ENCODE data around the gene AMPH. TPM values are rescaled to one million over a fixed set of nuclear protein-coding genes. Genes with fewer than 3 reads are reported as not detected.

Gene AMPH
- total and polyA plus RNA-seq, 9 of the 15 experiments (the other 6 are each of a cell fraction or from before 2014, with no cell fraction given), result 0.03 to 0.35 TPM; not detected in 7

- Histone ChIP-seq H3K9me1 (ENCODE audit: control insufficient read depth, insufficient read depth, low read length) (no peaks in the 10 kb centered on the region), H3K4me1 (replicated peaks in 1 of 2; ENCODE audit: control insufficient read depth in 2 of 2, insufficient read depth in 2 of 2, low read length in 2 of 2) (no peaks in the 10 kb centered on the region), H3K4me2 (ENCODE audit: insufficient read depth, low read length) (no peak overlapping the region), H2AFZ (ENCODE audit: low read depth, low read length) (no peak overlapping the region), H3K36me3 (ENCODE audit: control insufficient read depth, insufficient read depth, low read length) (no peaks in the 10 kb centered on the region), H3K27me3 (ENCODE audit: control insufficient read depth in 2 of 2, insufficient read depth in 2 of 2, low read length in 2 of 2) (peaks cover 0 to 7% of the 10 kb centered on the region in 2 experiments; a peak in 1 of 5 replicates), H3K9ac (ENCODE audit: insufficient read depth in 1 of 2, low read depth in 2 of 2, low read length in 2 of 2) (no peak overlapping the region), H4K20me1 (replicated peaks; ENCODE audit: control insufficient read depth, insufficient read depth, low read length) (no peaks in the 10 kb centered on the region), H3K9me3 (replicated peaks; ENCODE audit: control insufficient read depth, insufficient read depth, low read depth, low read length) (no peaks in the 10 kb centered on the region), H3K4me3 (no peak overlapping the region), H3K27ac (ENCODE audit: extremely low read depth, low read depth, low read length) (no peak overlapping the region), H3K79me2 (ENCODE audit: control insufficient read depth, insufficient read depth, low read length) (no peaks in the 10 kb centered on the region)
- ATAC-seq (no peak), FAIRE-seq (no peak), DNase-seq (ENCODE audit: extremely low read depth in 1 of 4, low spot score in 3 of 4) (no peak)
- TF ChIP-seq SRF (CRISPR knock-in tag; IDR thresholded peaks at IDR 0.05), result no peak
- TF ChIP-seq SREBF1 (IDR thresholded peaks at IDR 0.05; ENCODE audit: borderline replicate concordance, low read depth, low read length), result no peak
- TF ChIP-seq CHD4 (IDR thresholded peaks at IDR 0.05; ENCODE audit: insufficient read depth, insufficient replicate concordance, low read depth, low read length, poor library complexity, severe bottlenecking), result no peak
- TF ChIP-seq, protein P1, sequence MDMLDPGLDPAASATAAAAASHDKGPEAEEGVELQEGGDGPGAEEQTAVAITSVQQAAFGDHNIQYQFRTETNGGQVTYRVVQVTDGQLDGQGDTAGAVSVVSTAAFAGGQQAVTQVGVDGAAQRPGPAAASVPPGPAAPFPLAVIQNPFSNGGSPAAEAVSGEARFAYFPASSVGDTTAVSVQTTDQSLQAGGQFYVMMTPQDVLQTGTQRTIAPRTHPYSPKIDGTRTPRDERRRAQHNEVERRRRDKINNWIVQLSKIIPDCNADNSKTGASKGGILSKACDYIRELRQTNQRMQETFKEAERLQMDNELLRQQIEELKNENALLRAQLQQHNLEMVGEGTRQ (CRISPR knock-in tag; IDR thresholded peaks at IDR 0.05), result no peak
- TF ChIP-seq WHSC1 (IDR thresholded peaks at IDR 0.05; ENCODE audit: low read length), result no peak
- no peak for TF ChIP-seq BHLHE40 (IDR thresholded peaks at IDR 0.05; ENCODE audit: low read length)
- BruUV-seq (replicated peaks), result no TSS peak
- in situ Hi-C loops (cut with MboI), result no loop called here
- intact Hi-C loops (cut with micrococcal nuclease), result no loop called here
- 3% methylated on average over 7 of the region's 7 CpGs for WGBS (ENCODE audit: insufficient coverage, low coverage, missing lambda C conversion rate)
- ChIA-PET CTCF (ENCODE audit: low intra/inter-chr PET ratio) (no interaction called here), POLR2A (interaction anchor here (0.6 kb wide), 1 partner anchor 1143 kb away, joined by 3 read pairs; no protein-coding TSS in a partner anchor)
Measured at GRCh38 chr7:38429057-38429456, 202.1 kb downstream of the AMPH start.

Measured in K562 (cell line).